ENCODE measurements around the gene SMYD1. TPM values are rescaled to one million over a fixed set of nuclear protein-coding genes. Genes with fewer than 3 reads are reported as not detected.
A peak's percentile ranks its signal among the peaks of the same experiment; 100 is the strongest.

Gene SMYD1
- polyA plus RNA-seq, 4 donors: not detected

DNA sequence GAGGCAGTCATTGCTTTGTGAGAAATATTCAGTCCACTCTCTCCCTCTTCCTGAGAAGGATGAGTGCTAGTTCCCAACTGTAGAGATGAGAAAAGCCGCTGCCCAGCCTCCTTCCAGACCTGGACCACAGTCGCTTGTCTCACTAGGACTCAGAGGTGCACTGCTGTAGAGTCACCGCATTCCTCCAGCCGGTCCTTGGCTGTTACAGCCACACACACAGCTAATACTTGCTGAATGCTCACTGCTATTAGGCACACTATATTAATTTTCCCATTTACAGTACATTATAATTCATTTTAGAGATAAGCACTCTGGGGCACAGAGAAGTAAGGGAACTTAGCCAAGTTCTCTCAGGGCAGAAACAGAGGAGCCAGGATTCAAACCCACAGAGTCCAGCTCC, 70.2 kb downstream of the SMYD1 start:
- DNase-seq (ENCODE audit: low read depth in 4 of 4, low spot score in 3 of 4): no peak

DNA sequence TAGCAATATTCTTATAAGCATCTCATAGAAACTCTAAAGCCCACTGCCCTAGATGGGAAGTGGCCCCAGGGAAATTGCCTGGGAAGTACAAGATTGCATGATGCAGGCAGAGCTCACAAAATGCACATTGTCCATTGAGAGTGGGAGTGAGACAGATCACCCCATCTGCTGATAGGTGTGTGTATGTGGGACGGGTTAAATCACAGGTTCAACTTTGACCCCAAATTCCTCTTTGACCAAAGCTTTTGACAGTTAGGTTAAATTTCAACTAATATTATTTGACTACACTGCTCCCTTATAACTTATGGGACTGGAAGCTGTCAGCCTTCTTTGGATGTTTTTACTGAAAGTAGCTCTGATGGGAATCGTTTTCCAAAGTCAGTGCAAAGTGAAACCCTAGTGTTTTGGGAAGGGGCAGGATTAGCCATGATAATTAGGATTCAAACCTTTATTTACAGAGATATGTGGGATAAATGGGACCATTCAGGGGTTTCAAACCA, 71.6 kb downstream of the SMYD1 start:
- no peak for DNase-seq (ENCODE audit: low read depth in 4 of 4, low spot score in 3 of 4)

GRCh38 chr2:88139804-88140203, 72.2 kb downstream of the SMYD1 start:
- no peak for DNase-seq (ENCODE audit: low read depth in 4 of 4, low spot score in 3 of 4)

GRCh38 chr2:88141952-88142351, 74.3 kb downstream of the SMYD1 start:
- DNase-seq (ENCODE audit: low read depth in 4 of 4, low spot score in 3 of 4): no peak

- DNase-seq (ENCODE audit: low read depth in 4 of 4, low spot score in 3 of 4): no peak
These were observed 76.6 kb downstream of the SMYD1 start for GRCh38 chr2:88144271-88144670.

DNA sequence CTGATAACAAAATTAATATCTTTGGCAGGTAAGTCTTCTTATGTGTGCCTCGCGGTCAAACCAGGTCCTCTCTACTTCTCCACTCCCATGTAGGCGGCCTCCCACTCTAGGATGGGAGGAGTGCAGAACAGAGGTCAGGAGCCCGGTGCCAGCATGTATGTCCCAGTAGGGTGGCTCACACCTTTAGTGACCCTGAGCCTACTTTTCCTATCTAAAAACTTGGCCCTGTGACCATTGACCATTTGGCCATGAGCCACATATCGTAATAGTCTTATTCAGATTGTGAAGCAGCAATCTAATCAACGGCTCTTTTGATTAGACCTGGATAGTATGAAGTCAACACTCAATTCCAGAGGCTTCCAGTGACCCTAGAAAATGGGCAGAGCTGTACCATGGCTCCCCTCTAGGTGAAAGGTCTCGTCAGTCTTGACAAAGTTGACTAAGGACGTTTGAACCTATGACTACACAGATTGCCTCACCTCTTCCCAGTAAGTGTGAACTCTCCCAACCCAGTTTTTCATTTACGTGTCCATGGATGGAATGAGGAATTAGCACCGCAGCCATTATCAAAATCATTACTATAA, 77.4 kb downstream of the SMYD1 start:
- no peak for DNase-seq (ENCODE audit: low read depth in 4 of 4, low spot score in 3 of 4)

- no peak for DNase-seq (ENCODE audit: low read depth in 4 of 4, low spot score in 3 of 4)
These were observed 79.0 kb downstream of the SMYD1 start for GRCh38 chr2:88146590-88146989.

DNA sequence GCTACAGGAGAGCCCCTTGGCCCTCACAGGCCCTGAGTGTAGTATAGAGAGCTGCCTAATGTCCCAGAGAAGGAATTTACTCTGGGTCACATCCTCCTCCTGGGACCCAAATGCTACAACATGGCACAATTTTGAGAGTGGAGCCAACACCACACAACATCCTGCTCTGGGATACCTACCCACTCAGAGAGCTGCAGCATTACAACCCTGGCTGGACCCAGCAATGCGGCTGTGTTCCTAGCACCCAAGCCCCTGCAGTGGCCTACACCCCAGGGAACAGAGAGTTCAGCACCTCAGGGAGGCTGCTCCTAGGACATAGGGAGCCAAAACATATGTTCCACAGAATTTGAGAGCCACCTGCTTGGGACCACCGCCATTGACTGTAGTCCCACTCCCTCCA, 79.5 kb downstream of the SMYD1 start:
- DNase-seq (ENCODE audit: low read depth in 4 of 4, low spot score in 3 of 4): no peak

GRCh38 chr2:88148929-88149438, 81.4 kb downstream of the SMYD1 start:
- no peak for DNase-seq (ENCODE audit: low read depth in 4 of 4, low spot score in 3 of 4)

- DNase-seq (ENCODE audit: low read depth in 4 of 4, low spot score in 3 of 4): no peak
These were observed 91.9 kb downstream of the SMYD1 start for GRCh38 chr2:88159481-88159880.

DNA sequence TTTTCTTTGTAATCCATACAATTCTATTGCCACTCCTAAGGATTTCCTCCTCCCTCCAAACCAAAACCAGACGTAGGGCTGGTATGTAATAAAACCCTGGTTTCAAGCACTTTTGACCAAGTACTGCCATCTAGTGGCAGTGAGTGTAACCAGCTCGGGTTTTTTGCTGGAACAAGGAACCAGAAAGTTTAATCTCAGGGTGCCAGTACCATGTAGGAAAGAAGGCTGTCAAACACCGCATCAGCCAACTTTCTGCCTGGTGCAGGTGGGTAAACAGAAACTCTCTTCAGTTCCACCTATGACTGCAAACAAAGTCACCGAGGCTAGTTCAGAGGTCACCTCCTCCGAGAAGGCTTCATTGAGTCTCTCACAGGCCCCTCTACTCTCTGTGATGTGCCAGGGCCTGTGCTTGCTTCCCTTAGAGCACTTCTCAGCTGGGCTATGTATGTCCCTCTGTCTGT, 92.4 kb downstream of the SMYD1 start:
- peak in 3 of 4 donors; percentile 35 to 51 (median 46) for DNase-seq (ENCODE audit: low read depth in 4 of 4, low spot score in 3 of 4)

- no peak for DNase-seq (ENCODE audit: low read depth in 4 of 4, low spot score in 3 of 4)
These were observed 92.9 kb downstream of the SMYD1 start for GRCh38 chr2:88160517-88160916.

DNA sequence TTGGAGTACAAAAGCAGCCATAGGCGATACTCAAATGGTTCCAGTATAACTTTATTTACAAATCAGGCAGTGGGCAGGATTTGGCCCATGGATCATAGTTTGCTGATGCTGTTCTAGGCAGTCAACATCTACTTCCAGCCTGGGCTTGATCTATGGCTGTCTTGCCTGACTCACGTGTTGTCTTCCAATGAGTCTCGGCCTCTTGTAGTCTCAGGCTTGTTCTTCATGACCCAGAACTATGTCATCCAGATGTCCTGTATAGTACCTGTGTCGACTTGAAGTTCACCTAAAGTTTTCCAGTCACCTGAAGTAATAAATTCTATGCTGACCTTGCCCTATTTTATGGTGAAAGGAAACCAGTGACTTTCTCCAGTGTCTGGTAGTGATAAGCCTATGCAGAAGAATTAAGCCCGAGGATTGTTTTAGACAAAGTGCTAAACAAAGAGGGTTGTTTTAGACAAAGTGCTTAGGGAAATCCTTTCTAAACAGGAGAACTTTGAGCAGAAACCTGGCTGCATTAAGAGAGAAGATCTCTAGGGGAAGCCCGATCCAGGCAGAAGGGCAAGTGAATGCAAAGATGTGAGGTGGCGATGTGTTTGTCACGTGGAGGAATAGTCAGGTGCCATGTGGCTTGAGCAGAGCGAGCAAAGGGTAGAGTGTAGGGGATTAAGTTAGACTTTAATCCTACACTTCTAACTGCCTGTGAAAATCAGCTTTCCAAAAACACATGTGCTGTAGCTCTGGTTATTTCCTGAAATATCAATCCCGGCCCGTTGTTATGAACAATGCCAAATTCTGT, 94.0 kb downstream of the SMYD1 start:
- no peak for DNase-seq (ENCODE audit: low read depth in 4 of 4, low spot score in 3 of 4)

Other genes starting within 250 kb of the SMYD1 start
- 1 to 10 TPM in 3 of 4 donors, under 1 TPM in 1; 0.72 to 2.1 (median 1.8) TPM for gene RGPD2, start 242.0 kb upstream of the SMYD1 start, polyA plus RNA-seq (ENCODE audit: insufficient read length in 4 of 4)
- under 1 TPM in 1 of 4 donors, not detected in 3; 0.81 TPM for gene RNU2-63P, start 51.3 kb upstream of the SMYD1 start, polyA plus RNA-seq (ENCODE audit: insufficient read length in 4 of 4)
- gene KRCC1, start 12.0 kb upstream of the SMYD1 start, polyA plus RNA-seq (ENCODE audit: insufficient read length in 4 of 4): 10 to 100 TPM; 40.5 to 64.5 (median 57.1) TPM
- 10 to 100 TPM; 17.5 to 27.5 (median 22.6) TPM for gene FABP1, start 60.2 kb downstream of the SMYD1 start, polyA plus RNA-seq (ENCODE audit: insufficient read length in 4 of 4)
- 10 to 100 TPM; 13.4 to 46.5 (median 28.5) TPM for gene THNSL2, start 102.5 kb downstream of the SMYD1 start, polyA plus RNA-seq (ENCODE audit: insufficient read length in 4 of 4)